NCI-H524 treated with DMSO at 0.1 percent for 48 hours (cell line): ENCODE data around the gene DUT.

Source experiments
- DNase-seq: peaks from one replicate; lab custom pipeline; 2025; lab: John Stamatoyannopoulos, UW

DUT gene

DNA sequence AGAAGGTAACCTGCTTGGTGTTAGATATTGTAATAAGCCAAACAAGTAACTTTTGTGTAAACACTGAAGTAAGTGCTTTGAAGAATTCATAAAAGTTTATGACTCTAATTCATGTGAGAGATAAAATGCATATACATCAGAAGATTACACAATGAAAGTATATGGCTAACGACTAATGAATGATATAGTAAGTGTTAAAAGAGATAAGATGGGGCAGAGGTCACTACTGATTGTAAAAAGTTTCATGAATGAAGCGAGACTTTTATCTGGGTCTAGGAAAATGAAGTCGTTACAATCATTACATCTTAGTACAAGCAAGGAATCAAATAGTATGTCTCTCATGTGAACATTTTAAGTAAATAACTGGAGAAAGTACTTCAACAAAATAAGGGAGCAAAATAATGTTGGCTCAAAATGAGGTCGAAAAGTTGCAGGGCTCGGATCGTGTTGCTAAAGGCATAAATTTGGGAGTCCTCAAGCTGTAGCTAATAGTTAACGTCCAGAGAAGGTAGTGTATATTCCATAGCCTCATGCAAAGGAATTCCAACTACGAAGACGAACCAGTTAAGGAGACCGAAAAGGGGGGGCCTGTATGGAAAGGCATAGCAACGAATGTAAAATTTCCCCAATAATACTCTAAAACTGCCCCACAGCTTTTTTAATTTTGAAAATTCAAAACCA is 984 bp upstream of the DUT start:
- no peak for DNase-seq

GRCh38 chr15:48331796-48332641 is 790 bp downstream of the DUT start:
- no peak for DNase-seq

GRCh38 chr15:48332642-48333034 is 1.4 kb downstream of the DUT start:
- DNase-seq, result no peak

GRCh38 chr15:48333540-48333939 is 2.3 kb downstream of the DUT start:
- no peak for DNase-seq

DNA sequence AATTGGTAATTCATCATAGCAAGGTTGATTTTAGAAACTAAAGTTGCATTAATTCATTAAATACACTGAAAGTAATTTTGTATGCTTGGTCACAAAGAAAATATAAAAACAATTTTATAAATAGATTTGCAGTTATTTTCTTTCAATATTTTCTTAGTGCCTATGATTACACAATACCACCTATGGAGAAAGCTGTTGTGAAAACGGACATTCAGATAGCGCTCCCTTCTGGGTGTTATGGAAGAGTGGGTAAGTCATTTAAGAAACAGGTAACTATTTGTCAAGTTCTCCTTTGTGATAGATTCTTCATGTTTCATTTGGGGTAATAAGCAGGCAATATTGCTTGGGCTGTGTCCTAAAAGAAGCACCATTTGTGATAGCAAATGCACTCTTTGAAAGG is 3.0 kb downstream of the DUT start:
- DNase-seq, result no peak

DNA sequence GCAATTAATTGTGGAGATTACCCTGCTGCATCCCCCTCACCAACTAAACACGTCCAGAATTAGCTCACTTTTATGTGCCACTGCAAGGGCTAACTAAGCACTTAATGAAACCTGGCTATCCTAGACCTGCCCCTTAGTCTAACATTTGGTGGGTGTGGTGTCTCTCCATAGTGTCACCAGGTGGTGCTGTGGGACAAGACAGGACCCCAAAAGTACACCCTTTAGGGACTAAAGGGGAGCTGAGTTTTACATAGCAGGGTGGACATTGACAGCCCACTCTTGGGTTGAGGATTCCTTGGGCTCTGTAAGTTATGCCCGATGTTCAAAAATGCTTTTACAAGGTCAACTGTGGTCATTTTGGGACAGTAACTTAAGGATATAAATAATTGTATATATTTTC is 5.7 kb downstream of the DUT start:
- no peak for DNase-seq

GRCh38 chr15:48337607-48338006 is 6.4 kb downstream of the DUT start:
- no peak for DNase-seq

- no peak for DNase-seq
These were observed 8.9 kb downstream of the DUT start for GRCh38 chr15:48340111-48340510.

- DNase-seq, result no peak
These were observed 12.6 kb downstream of the DUT start for GRCh38 chr15:48343865-48344264.

GRCh38 chr15:48345516-48345915 is 14.3 kb downstream of the DUT start:
- DNase-seq, result no peak

GRCh38 chr15:48352474-48353072 is 21.3 kb downstream of the DUT start:
- peak; percentile 59 for DNase-seq

- DNase-seq, result no peak
These were observed 23.6 kb downstream of the DUT start for GRCh38 chr15:48354694-48355303.

DNA sequence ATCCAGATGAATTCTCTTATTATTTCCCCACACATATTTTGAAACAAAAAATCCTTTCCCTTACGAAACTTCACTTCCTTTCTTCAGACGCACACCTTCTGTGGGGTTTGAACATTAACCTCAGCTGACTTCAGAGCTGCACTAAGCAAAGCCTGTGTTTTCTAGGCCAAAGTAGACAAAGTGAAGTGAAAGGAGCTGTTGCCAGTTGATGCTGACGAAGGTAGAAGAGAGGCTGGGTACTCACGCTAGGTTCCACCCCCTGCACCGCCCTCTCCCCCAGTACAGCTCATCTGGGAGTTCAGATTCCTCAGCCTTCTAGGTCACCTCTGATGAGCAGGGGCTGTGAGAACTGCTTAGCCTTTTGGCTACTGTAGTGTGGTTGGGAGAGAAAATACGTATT is 24.1 kb downstream of the DUT start:
- no peak for DNase-seq

GRCh38 chr15:48358229-48359152 is 27.3 kb downstream of the DUT start:
- DNase-seq, result no peak

GRCh38 chr15:48360841-48361240 is 29.6 kb downstream of the DUT start:
- no peak for DNase-seq

GRCh38 chr15:48361685-48362084 is 30.5 kb downstream of the DUT start:
- no peak for DNase-seq

- DNase-seq, result no peak
These were observed 32.2 kb downstream of the DUT start for GRCh38 chr15:48363474-48363873.

DNA sequence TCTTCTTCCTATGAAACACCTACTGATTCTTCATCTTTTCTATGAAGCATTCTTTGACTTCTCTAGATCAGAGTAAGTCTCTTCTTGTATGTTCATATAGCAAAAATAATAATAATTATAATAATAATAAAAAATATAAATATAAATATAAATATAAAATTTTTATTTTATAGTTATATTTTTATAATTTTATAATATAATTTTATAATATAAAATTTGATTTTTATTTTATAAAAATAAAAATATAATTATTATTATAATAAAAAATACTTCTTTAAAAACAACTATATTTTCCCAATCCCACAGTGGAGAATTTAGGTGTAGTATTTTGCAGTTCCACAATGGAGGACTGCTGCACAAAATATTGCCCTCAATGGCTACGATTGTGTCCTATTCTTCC is 34.3 kb downstream of the DUT start:
- no peak for DNase-seq

- DNase-seq, result no peak
These were observed 35.5 kb downstream of the DUT start for GRCh38 chr15:48366584-48367312.

DNA sequence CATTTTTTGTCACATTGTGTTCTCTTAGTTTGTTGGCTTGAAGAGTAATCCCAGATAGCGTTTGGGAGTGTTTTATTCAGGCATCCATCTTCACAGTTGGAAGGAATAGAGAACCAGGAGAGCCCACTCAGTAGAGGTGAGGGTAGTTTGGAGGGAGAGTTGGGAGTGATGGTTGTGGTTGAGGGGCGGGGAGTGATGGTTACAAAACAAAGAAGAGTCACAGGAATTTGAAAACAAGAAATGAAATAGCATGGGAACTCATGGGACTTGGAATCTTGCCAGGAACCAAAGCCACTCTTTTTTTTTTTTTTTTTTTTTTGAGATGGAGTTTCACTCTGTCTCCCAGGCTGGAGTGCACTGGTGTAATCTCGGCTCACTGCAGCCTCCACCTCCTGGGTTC is 36.3 kb downstream of the DUT start:
- DNase-seq, result no peak

- DNase-seq, result no peak
These were observed 39.2 kb downstream of the DUT start for GRCh38 chr15:48370460-48370859.
